Uterus (tissue), 2 donors: ENCODE results near the gene CRTC3.

ENCODE experiments used
- POLR2A ChIP-seq, 2 donors: fragments of 450-650 bp; IDR thresholded peaks; one replicate each; pipeline ENCODE4 v1.6.1; 2016; ENCODE audit warnings: antibody characterized with exemption in 2 of 2, mild to moderate bottlenecking in 1 of 2, moderate library complexity in 1 of 2
- TF ChIP-seq, protein P1 (sequence below), 4 experiments: fragments of 200-600 bp in 2 of 4; fragments of 450-650 bp in 2 of 4; sonication (generic) in 2 of 4; IDR thresholded peaks; one replicate each; pipeline ENCODE4 v1.5.1; 2016 to 2019; ENCODE audit warnings: antibody characterized with exemption in 4 of 4, mild to moderate bottlenecking in 2 of 4, moderate library complexity in 1 of 4

DNA sequence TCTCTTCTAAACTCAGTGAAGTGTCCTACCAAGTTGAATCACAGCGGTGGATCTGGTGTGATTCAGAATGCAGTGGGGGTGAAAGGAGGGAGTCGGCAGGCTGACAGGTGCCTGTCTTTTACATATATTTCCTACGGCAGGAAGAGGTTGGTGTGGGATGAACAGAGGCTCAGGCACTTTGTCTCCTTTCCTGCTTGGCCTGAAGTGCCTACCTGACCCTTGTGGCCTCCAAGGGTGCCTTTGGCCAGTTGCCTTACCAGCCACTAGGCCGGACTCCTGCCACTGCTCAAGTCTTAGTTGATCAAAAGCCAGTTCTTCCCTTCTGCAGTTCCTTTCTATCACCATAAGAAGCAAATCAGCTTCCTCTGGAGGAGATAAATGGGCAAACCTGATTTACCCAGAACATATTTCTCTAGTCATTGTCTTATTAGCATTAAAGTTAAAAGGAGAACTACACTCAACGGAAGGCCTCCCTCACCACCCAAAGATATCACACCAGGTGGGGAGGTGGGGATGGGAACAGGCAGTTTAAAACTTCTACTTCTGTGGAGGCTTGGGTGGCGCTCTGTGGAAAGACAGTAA is 52.1 kb downstream of the CRTC3 start:
- TF ChIP-seq POLR2A (IDR thresholded peaks at IDR 0.05), result no peak
- TF ChIP-seq, protein P1, sequence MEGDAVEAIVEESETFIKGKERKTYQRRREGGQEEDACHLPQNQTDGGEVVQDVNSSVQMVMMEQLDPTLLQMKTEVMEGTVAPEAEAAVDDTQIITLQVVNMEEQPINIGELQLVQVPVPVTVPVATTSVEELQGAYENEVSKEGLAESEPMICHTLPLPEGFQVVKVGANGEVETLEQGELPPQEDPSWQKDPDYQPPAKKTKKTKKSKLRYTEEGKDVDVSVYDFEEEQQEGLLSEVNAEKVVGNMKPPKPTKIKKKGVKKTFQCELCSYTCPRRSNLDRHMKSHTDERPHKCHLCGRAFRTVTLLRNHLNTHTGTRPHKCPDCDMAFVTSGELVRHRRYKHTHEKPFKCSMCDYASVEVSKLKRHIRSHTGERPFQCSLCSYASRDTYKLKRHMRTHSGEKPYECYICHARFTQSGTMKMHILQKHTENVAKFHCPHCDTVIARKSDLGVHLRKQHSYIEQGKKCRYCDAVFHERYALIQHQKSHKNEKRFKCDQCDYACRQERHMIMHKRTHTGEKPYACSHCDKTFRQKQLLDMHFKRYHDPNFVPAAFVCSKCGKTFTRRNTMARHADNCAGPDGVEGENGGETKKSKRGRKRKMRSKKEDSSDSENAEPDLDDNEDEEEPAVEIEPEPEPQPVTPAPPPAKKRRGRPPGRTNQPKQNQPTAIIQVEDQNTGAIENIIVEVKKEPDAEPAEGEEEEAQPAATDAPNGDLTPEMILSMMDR (IDR thresholded peaks at IDR 0.05), result no peak
